HG03025 (cell line): ENCODE results near the gene DAZL.
A peak's percentile ranks its signal among the peaks of the same experiment; 100 is the strongest.
"Not testable (repeated sequence)": the region's sequence is repeated elsewhere in the genome, so short reads cannot be mapped to it uniquely, and the experiment has no call there.

Experiments used
- ATAC-seq: cut with Tn5 transposase; IDR thresholded peaks from one replicate; pipeline ENCODE4 v1.9.1; 2021; ENCODE audit warnings: mild to moderate bottlenecking, moderate library complexity; ENCODE audit not compliant: unreplicated experiment, low FRiP score

The DAZL gene

GRCh38 chr3:16604887-16605602 lies at the start of gene DAZL:
TSS of gene DAZL (minus strand) at chr3:16605423. CDS start at chr3:16605205, 218 bp downstream.
- ATAC-seq = no peak

GRCh38 chr3:16654976-16655375 lies 49.8 kb upstream of the DAZL start:
- ATAC-seq = no peak

- ATAC-seq = no peak
Measured at GRCh38 chr3:16653712-16654111, 48.5 kb upstream of the DAZL start.

- no peak for ATAC-seq
Measured at GRCh38 chr3:16647668-16648067, 42.4 kb upstream of the DAZL start.

- ATAC-seq = no peak
Measured at GRCh38 chr3:16639806-16640205, 34.6 kb upstream of the DAZL start.

GRCh38 chr3:16633948-16634347 lies 28.7 kb upstream of the DAZL start:
- ATAC-seq = peak; percentile 80

- ATAC-seq = no peak
Measured at GRCh38 chr3:16632395-16632794, 27.2 kb upstream of the DAZL start.

GRCh38 chr3:16618721-16619120 lies 13.5 kb upstream of the DAZL start:
- no peak for ATAC-seq

- not testable (repeated sequence) for ATAC-seq
Measured at GRCh38 chr3:16617155-16617554, 11.9 kb upstream of the DAZL start.

- ATAC-seq = no peak
Measured at GRCh38 chr3:16616083-16616482, 10.9 kb upstream of the DAZL start.

GRCh38 chr3:16614033-16615031 lies 9.1 kb upstream of the DAZL start:
- no peak for ATAC-seq

GRCh38 chr3:16609927-16610580 lies 4.8 kb upstream of the DAZL start:
- ATAC-seq = no peak

- no peak for ATAC-seq
Measured at GRCh38 chr3:16608816-16609215, 3.6 kb upstream of the DAZL start.

- ATAC-seq = no peak
Measured at GRCh38 chr3:16607718-16608117, 2.5 kb upstream of the DAZL start.

- no peak for ATAC-seq
Measured at GRCh38 chr3:16606398-16606797, 1.2 kb upstream of the DAZL start.

- no peak for ATAC-seq
Measured at GRCh38 chr3:16605966-16606365, 743 bp upstream of the DAZL start.

- ATAC-seq = no peak
Measured at GRCh38 chr3:16604433-16604832, 790 bp downstream of the DAZL start.

GRCh38 chr3:16601537-16602005 lies 3.7 kb downstream of the DAZL start:
- no peak for ATAC-seq

GRCh38 chr3:16600780-16601536 lies 4.3 kb downstream of the DAZL start:
- ATAC-seq = no peak

GRCh38 chr3:16599694-16600093 lies 5.5 kb downstream of the DAZL start:
- ATAC-seq = no peak
